Measurements from ENCODE around the gene AMIGO1. TPM values are rescaled to one million over a fixed set of nuclear protein-coding genes. Genes with fewer than 3 reads are reported as not detected.

Gene AMIGO1
- total RNA-seq, 1 experiment from 2014 or later, result 0.10 TPM

DNA sequence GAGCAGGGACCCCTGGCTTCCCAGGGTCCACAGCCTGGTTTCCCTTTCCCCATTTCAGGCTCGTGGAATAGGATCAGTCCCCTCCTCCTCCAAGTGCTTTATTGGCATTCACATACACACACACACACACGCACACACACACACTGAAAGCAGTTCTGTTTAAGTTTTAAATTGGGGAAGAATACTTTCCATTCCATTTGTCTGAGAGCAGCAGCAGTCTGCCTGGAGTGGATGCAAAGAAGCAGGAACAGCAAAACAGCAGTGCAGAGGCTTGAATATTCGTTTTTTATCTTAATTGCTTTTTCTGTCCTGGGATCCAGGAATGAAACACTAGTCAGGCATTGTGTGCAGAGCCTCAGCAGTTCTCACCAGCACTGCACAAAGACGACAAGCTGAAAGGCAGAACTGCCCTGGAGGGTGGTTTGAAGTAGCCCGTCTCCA is 8.6 kb downstream of the AMIGO1 start:
- no peak for ATAC-seq
- no peaks in the 10 kb centered on the region for H4K20me1 ChIP-seq (ENCODE audit: insufficient read depth)
- ChIA-PET CTCF (interaction anchor here (2.9 to 5.0 kb wide), 2 partner anchors 15 to 31 kb away, joined by 8 to 70 read pairs; no protein-coding TSS in a partner anchor), RAD21 (ENCODE audit: low non-redundant PET in 1 of 2, low total read pairs in 2 of 2, uncharacterized antibody in 2 of 2, unreplicated experiment in 2 of 2) (no interaction called here), POLR2A (no interaction called here)
- no peaks in the 10 kb centered on the region for H3K9me3 ChIP-seq (ENCODE audit: control insufficient read depth in 1 of 2, insufficient read depth in 1 of 2, low read depth in 1 of 2, low read length in 2 of 2)
- no peaks in the 10 kb centered on the region for H3K27me3 ChIP-seq (ENCODE audit: insufficient read depth, low read length)
- no peak overlapping the region for H3K4me3 ChIP-seq (replicated peaks in 1 of 2; ENCODE audit: low read depth in 1 of 2, low read length in 2 of 2)
- intact Hi-C loops (cut with micrococcal nuclease), result no loop called here
- H3K9me2 ChIP-seq (ENCODE audit: insufficient read depth), result no peaks in the 10 kb centered on the region; the same call in 1 of the 2 replicates
- no peak overlapping the region for H3K9ac ChIP-seq (ENCODE audit: low read length)
- no peak overlapping the region for H3K27ac ChIP-seq (ENCODE audit: low read depth, low read length)
- no peak for DNase-seq (ENCODE audit: low read depth, low spot score)
- BruUV-seq (replicated peaks), result no TSS peak
- H3K79me2 ChIP-seq (ENCODE audit: insufficient read depth, low read length), result no peaks in the 10 kb centered on the region
- TF ChIP-seq EZH2phosphoT487 (IDR thresholded peaks at IDR 0.05; ENCODE audit: borderline replicate concordance) (no peak), SP1 (IDR thresholded peaks at IDR 0.05; ENCODE audit: low read depth) (no peak), POLR2AphosphoS5 (IDR thresholded peaks at IDR 0.05; ENCODE audit: low read depth, low read length) (no peak), TCF7L2 (IDR thresholded peaks at IDR 0.05; ENCODE audit: borderline replicate concordance, extremely low read depth, insufficient read depth, insufficient read length) (no peak), SRF (IDR thresholded peaks at IDR 0.05; ENCODE audit: low read depth) (no peak), ELF1 (IDR thresholded peaks at IDR 0.05; ENCODE audit: borderline replicate concordance, low read depth) (no peak), CTCF (IDR thresholded peaks at IDR 0.05 in 2 of 3, conservative IDR thresholded peaks at IDR 0.05 in 1 of 3; ENCODE audit: borderline replicate concordance in 1 of 3, insufficient read depth in 1 of 3, low read depth in 2 of 3, low read length in 2 of 3) (no peak), SIN3A (IDR thresholded peaks at IDR 0.05; ENCODE audit: low read depth) (no peak), RAD21 (IDR thresholded peaks at IDR 0.05; ENCODE audit: low read depth) (no peak), CEBPB (IDR thresholded peaks at IDR 0.05; ENCODE audit: low read depth) (no peak), ZNF274 (IDR thresholded peaks at IDR 0.05; ENCODE audit: low read depth, low read length) (no peak)
- TF ChIP-seq, protein P1, sequence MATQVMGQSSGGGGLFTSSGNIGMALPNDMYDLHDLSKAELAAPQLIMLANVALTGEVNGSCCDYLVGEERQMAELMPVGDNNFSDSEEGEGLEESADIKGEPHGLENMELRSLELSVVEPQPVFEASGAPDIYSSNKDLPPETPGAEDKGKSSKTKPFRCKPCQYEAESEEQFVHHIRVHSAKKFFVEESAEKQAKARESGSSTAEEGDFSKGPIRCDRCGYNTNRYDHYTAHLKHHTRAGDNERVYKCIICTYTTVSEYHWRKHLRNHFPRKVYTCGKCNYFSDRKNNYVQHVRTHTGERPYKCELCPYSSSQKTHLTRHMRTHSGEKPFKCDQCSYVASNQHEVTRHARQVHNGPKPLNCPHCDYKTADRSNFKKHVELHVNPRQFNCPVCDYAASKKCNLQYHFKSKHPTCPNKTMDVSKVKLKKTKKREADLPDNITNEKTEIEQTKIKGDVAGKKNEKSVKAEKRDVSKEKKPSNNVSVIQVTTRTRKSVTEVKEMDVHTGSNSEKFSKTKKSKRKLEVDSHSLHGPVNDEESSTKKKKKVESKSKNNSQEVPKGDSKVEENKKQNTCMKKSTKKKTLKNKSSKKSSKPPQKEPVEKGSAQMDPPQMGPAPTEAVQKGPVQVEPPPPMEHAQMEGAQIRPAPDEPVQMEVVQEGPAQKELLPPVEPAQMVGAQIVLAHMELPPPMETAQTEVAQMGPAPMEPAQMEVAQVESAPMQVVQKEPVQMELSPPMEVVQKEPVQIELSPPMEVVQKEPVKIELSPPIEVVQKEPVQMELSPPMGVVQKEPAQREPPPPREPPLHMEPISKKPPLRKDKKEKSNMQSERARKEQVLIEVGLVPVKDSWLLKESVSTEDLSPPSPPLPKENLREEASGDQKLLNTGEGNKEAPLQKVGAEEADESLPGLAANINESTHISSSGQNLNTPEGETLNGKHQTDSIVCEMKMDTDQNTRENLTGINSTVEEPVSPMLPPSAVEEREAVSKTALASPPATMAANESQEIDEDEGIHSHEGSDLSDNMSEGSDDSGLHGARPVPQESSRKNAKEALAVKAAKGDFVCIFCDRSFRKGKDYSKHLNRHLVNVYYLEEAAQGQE (IDR thresholded peaks at IDR 0.05; ENCODE audit: low read depth), result no peak
- TF ChIP-seq, protein P2, sequence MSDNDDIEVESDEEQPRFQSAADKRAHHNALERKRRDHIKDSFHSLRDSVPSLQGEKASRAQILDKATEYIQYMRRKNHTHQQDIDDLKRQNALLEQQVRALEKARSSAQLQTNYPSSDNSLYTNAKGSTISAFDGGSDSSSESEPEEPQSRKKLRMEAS (IDR thresholded peaks at IDR 0.05), result no peak
- TF ChIP-seq, protein P3, sequence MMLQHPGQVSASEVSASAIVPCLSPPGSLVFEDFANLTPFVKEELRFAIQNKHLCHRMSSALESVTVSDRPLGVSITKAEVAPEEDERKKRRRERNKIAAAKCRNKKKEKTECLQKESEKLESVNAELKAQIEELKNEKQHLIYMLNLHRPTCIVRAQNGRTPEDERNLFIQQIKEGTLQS (IDR thresholded peaks at IDR 0.05), result no peak
- no peak overlapping the region for H2AFZ ChIP-seq (ENCODE audit: low read depth, low read length, poor library complexity, severe bottlenecking)
- H3K4me2 ChIP-seq (ENCODE audit: low read length), result no peak overlapping the region
- H3K36me3 ChIP-seq (ENCODE audit: control insufficient read depth in 1 of 2, insufficient read depth in 2 of 2, low read length in 2 of 2), result peaks cover 2 to 5% of the 10 kb centered on the region in 2 experiments; a peak in 1 of 4 replicates
- H3K4me1 ChIP-seq (ENCODE audit: control insufficient read depth in 1 of 2, insufficient read depth in 2 of 2, low read length in 2 of 2), result peaks cover 0 to 3% of the 10 kb centered on the region in 2 experiments; a peak in 1 of 4 replicates
